HL-60 (cell line): Measurements from ENCODE around the gene ZNF19.

Experiments
- DNase-seq, 2 experiments: peaks; one replicate each; pipeline ENCODE4 v3.0.0-alpha.2; 2010 to 2020; ENCODE audit warnings: low read depth in 1 of 2, low spot score in 1 of 2
- H3K27ac ChIP-seq: fragments of 250-450 bp; sonication (Bioruptor Pico); replicated peaks from 2 replicates; pipeline ENCODE4 v1.5.1; 2020; ENCODE audit warnings: mild to moderate bottlenecking, moderate library complexity
- H3K27me3 ChIP-seq: fragments of 250-450 bp; sonication (Bioruptor Pico); 2 replicates; pipeline ENCODE4 v1.5.1; 2021; ENCODE audit warnings: mild to moderate bottlenecking, moderate library complexity; ENCODE audit not compliant: insufficient read depth, poor library complexity, severe bottlenecking
- H3K4me3 ChIP-seq: replicated peaks from 2 replicates; pipeline ENCODE4 v1.5.1; 2011; ENCODE audit warnings: mild to moderate bottlenecking, control low read depth, low read length; ENCODE audit not compliant: insufficient read depth
- CTCF ChIP-seq: IDR thresholded peaks from one replicate; pipeline ENCODE4 v1.5.1; 2011; ENCODE audit warnings: low read length, control low read depth, inconsistent platforms; ENCODE audit not compliant: insufficient read depth
- GABPA ChIP-seq: IDR thresholded peaks from 2 replicates; pipeline ENCODE4 v1.6.1; 2012; ENCODE audit warnings: low read depth
- POLR2AphosphoS5 ChIP-seq: IDR thresholded peaks from 2 replicates; pipeline ENCODE4 v1.6.1; 2012; ENCODE audit warnings: low read depth
- REST ChIP-seq: IDR thresholded peaks from 2 replicates; pipeline ENCODE4 v1.6.1; 2012; ENCODE audit warnings: low read depth; ENCODE audit not compliant: insufficient replicate concordance
- SPI1 ChIP-seq: IDR thresholded peaks from 2 replicates; pipeline ENCODE4 v1.6.1; 2012; ENCODE audit warnings: low read depth, mild to moderate bottlenecking, borderline replicate concordance

The ZNF19 gene

GRCh38 chr16:71430744-71431143, 58.4 kb downstream of the ZNF19 start:
- DNase-seq = no peak
- peaks cover 9% of the 10 kb centered on the region for H3K27me3 ChIP-seq
- no peak overlapping the region for H3K27ac ChIP-seq
- TF ChIP-seq REST (no peak), POLR2AphosphoS5 (no peak), GABPA (no peak), CTCF (no peak), SPI1 (no peak)
- no peak overlapping the region for H3K4me3 ChIP-seq

GRCh38 chr16:71429581-71429980, 59.5 kb downstream of the ZNF19 start:
- no peak overlapping the region for H3K27ac ChIP-seq
- peaks cover 18% of the 10 kb centered on the region for H3K27me3 ChIP-seq
- TF ChIP-seq POLR2AphosphoS5 (no peak), GABPA (no peak), REST (no peak), CTCF (no peak), SPI1 (no peak)
- no peak overlapping the region for H3K4me3 ChIP-seq
- DNase-seq = no peak

- peaks cover 21% of the 10 kb centered on the region for H3K27me3 ChIP-seq
- no peak for TF ChIP-seq GABPA
- TF ChIP-seq REST = no peak
- no peak for TF ChIP-seq POLR2AphosphoS5
- no peak for TF ChIP-seq SPI1
- no peak for TF ChIP-seq CTCF
- H3K4me3 ChIP-seq = no peak overlapping the region
- H3K27ac ChIP-seq = no peak overlapping the region
- DNase-seq = no peak
These were observed 60.2 kb downstream of the ZNF19 start for GRCh38 chr16:71428883-71429282.
